Measurements from ENCODE around the gene MAD2L2.

DNA sequence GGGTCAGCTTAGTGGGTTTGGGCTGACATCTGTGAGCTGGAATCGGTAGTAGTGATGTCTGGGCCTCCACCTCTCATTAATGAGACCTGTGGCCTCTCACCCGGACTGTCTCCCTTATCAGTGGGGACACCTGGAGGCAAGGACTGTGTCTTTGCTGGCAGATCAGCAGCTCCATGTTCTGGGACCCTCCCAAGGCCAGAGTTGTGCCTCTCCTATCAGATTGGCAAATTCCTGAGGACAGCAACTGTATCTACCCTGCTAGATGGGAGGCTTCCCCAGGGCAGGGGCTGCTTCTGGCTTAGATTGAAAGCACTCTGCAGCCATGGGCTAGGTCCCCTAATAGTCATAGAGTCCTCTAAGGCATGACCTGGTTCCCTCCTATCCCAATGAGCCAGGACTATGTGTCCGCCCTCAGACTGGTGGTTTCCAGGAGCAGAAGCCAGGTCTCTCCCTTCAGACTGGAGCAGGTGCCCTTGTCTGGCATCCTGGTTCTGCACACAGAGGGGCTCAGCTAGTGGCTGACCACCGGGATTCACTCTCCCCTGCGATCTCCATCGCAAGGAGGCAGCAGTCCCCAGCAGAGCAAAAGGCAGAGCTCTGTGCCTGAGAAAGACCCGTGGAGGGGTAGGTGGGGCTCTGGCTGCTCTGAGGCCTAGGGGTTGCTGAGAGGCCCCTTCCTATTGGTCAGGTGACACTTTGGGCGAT is 16.4 kb upstream of the MAD2L2 start:
- TF ChIP-seq, protein P1, sequence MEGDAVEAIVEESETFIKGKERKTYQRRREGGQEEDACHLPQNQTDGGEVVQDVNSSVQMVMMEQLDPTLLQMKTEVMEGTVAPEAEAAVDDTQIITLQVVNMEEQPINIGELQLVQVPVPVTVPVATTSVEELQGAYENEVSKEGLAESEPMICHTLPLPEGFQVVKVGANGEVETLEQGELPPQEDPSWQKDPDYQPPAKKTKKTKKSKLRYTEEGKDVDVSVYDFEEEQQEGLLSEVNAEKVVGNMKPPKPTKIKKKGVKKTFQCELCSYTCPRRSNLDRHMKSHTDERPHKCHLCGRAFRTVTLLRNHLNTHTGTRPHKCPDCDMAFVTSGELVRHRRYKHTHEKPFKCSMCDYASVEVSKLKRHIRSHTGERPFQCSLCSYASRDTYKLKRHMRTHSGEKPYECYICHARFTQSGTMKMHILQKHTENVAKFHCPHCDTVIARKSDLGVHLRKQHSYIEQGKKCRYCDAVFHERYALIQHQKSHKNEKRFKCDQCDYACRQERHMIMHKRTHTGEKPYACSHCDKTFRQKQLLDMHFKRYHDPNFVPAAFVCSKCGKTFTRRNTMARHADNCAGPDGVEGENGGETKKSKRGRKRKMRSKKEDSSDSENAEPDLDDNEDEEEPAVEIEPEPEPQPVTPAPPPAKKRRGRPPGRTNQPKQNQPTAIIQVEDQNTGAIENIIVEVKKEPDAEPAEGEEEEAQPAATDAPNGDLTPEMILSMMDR (conservative IDR thresholded peaks at IDR 0.05; ENCODE audit: low read depth, low read length) = no peak
- TF ChIP-seq EZH2 (IDR thresholded peaks at IDR 0.05; ENCODE audit: low read length, unreplicated experiment) = no peak
- TF ChIP-seq EZH2phosphoT487 (IDR thresholded peaks at IDR 0.05; ENCODE audit: borderline replicate concordance, low read length) = no peak
